Measurements from ENCODE around the gene UBE2J2. TPM values are rescaled to one million over a fixed set of nuclear protein-coding genes. Genes with fewer than 3 reads are reported as not detected.

Gene UBE2J2
- total and polyA plus RNA-seq, 4 donors = 21.0 to 30.4 (median 25.8) TPM

DNA sequence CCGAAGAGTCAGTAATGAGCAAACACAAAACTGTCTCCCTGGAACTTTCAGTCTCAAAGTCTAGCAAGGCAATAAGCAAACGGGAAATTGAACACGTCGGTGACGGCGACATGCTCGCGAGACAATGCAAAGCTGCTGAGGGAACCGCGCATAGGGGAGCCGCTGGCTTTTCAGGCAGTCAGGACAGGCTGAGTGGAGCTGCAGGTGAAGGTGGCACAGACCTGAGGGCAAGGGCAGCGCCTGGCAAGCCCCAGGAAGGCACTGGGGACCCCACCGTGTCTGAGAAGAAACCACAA, 45.9 kb upstream of the UBE2J2 start:
- Histone ChIP-seq H3K4me1 (ENCODE audit: control insufficient read depth in 4 of 4, insufficient read depth in 4 of 4, low read length in 3 of 4) (peaks cover 3 to 20% (median 11%) of the 10 kb centered on the region in 4 donors), H3K27me3 (ENCODE audit: control insufficient read depth in 4 of 4, insufficient read depth in 4 of 4, low read length in 3 of 4) (no peaks in the 10 kb centered on the region), H3K4me3 (ENCODE audit: low read depth in 1 of 3, low read length in 3 of 3) (no peak overlapping the region), H3K9ac (ENCODE audit: low read depth in 1 of 2, low read length in 2 of 2) (no peak overlapping the region), H3K9me3 (ENCODE audit: control insufficient read depth in 4 of 4, low read length in 3 of 4) (no peaks in the 10 kb centered on the region), H3K36me3 (ENCODE audit: control insufficient read depth in 4 of 4, insufficient read depth in 3 of 4, low read depth in 1 of 4, low read length in 3 of 4) (peaks cover 2 to 11% (median 6%) of the 10 kb centered on the region in 4 donors), H3K27ac (ENCODE audit: low read depth in 1 of 2, low read length in 2 of 2) (no peak overlapping the region)
- no peak for DNase-seq (ENCODE audit: low spot score)
- 88% methylated on average over 13 of the region's 13 CpGs for WGBS
- TF ChIP-seq GABPA (IDR thresholded peaks at IDR 0.05 in 1 of 2, conservative IDR thresholded peaks at IDR 0.05 in 1 of 2) (no peak), ZBTB33 (IDR thresholded peaks at IDR 0.05) (no peak), SP1 (IDR thresholded peaks at IDR 0.05) (peak; percentile 54), HNF4A (conservative IDR thresholded peaks at IDR 0.05) (peak in 1 of 2 donors; percentile 12)
- TF ChIP-seq, protein P1, sequence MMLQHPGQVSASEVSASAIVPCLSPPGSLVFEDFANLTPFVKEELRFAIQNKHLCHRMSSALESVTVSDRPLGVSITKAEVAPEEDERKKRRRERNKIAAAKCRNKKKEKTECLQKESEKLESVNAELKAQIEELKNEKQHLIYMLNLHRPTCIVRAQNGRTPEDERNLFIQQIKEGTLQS (IDR thresholded peaks at IDR 0.05) = no peak

DNA sequence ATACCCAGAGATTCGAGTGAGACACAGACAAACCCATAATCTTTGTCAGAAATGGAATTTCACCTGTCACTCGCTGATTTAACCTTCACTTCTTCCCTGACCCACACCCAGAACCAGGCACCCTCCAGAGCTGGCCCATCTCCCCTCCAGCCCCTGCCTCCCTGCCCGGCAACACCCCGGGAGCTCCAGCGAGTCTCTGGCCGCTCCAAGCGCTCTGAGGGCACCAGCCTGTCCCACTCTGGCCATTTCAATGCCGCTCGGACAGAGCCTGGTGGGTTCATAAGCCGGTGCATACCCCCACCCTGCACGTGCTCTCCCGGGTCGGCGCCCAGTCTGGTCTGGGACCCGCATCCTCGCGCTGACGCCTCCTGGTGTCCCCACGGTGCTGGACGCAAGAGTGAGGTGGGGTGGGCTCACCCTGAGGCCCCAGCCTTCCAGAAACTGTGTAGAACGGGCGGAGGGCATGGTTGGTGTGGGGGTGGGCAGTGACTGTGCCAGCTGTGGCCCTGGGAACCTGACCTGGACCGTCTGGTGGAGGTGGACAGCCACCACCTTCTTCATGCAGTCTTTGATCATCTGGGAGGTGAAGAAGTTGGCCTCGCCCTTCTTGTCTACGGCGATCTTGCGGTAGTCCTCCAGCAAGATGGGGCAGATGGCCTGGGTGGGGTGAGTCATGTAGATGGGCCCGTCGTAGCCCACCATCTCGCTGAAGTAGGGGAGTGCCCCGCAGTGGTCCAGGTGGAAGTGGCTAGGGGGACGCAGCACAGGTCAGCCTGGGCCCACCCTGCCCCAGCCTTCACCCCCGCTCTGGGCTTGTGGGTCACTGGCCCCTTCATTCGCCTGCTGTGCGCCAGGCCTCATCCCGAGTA, 45.4 kb upstream of the UBE2J2 start:
- H3K27ac ChIP-seq (ENCODE audit: low read depth in 1 of 2, low read length in 2 of 2) = no peak overlapping the region
- peaks cover 2 to 16% (median 7%) of the 10 kb centered on the region in 4 donors for H3K36me3 ChIP-seq (ENCODE audit: control insufficient read depth in 4 of 4, insufficient read depth in 3 of 4, low read depth in 1 of 4, low read length in 3 of 4)

More for the DNA sequence above, 45.4 kb upstream of the UBE2J2 start:
- Histone ChIP-seq H3K27me3 (ENCODE audit: control insufficient read depth in 4 of 4, insufficient read depth in 4 of 4, low read length in 3 of 4) (no peaks in the 10 kb centered on the region), H3K4me3 (ENCODE audit: low read depth in 1 of 3, low read length in 3 of 3) (no peak overlapping the region), H3K4me1 (ENCODE audit: control insufficient read depth in 4 of 4, insufficient read depth in 4 of 4, low read length in 3 of 4) (peaks cover 3 to 20% (median 11%) of the 10 kb centered on the region in 4 donors), H3K9me3 (ENCODE audit: control insufficient read depth in 4 of 4, low read length in 3 of 4) (no peaks in the 10 kb centered on the region), H3K9ac (ENCODE audit: low read depth in 1 of 2, low read length in 2 of 2) (no peak overlapping the region)
- DNase-seq (ENCODE audit: low spot score) = no peak
- TF ChIP-seq RXRA (IDR thresholded peaks at IDR 0.05) (no peak), HNF4A (conservative IDR thresholded peaks at IDR 0.05) (no peak), TAF1 (conservative IDR thresholded peaks at IDR 0.05) (no peak), NR2F2 (IDR thresholded peaks at IDR 0.05) (no peak), YY1 (IDR thresholded peaks at IDR 0.05) (no peak), FOXA2 (IDR thresholded peaks at IDR 0.05) (no peak), FOXA1 (IDR thresholded peaks at IDR 0.05) (no peak), JUND (IDR thresholded peaks at IDR 0.05) (no peak), RAD21 (IDR thresholded peaks at IDR 0.05) (no peak), ZBTB33 (IDR thresholded peaks at IDR 0.05) (no peak), HNF4G (IDR thresholded peaks at IDR 0.05) (no peak), SP1 (IDR thresholded peaks at IDR 0.05) (no peak), GABPA (IDR thresholded peaks at IDR 0.05 in 1 of 2, conservative IDR thresholded peaks at IDR 0.05 in 1 of 2) (no peak), EGR1 (IDR thresholded peaks at IDR 0.05; ENCODE audit: low read depth in 2 of 2) (no peak)
- TF ChIP-seq, protein P1 (IDR thresholded peaks at IDR 0.05) = no peak
- TF ChIP-seq, protein P2, sequence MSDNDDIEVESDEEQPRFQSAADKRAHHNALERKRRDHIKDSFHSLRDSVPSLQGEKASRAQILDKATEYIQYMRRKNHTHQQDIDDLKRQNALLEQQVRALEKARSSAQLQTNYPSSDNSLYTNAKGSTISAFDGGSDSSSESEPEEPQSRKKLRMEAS (IDR thresholded peaks at IDR 0.05) = no peak
- TF ChIP-seq, protein P3, sequence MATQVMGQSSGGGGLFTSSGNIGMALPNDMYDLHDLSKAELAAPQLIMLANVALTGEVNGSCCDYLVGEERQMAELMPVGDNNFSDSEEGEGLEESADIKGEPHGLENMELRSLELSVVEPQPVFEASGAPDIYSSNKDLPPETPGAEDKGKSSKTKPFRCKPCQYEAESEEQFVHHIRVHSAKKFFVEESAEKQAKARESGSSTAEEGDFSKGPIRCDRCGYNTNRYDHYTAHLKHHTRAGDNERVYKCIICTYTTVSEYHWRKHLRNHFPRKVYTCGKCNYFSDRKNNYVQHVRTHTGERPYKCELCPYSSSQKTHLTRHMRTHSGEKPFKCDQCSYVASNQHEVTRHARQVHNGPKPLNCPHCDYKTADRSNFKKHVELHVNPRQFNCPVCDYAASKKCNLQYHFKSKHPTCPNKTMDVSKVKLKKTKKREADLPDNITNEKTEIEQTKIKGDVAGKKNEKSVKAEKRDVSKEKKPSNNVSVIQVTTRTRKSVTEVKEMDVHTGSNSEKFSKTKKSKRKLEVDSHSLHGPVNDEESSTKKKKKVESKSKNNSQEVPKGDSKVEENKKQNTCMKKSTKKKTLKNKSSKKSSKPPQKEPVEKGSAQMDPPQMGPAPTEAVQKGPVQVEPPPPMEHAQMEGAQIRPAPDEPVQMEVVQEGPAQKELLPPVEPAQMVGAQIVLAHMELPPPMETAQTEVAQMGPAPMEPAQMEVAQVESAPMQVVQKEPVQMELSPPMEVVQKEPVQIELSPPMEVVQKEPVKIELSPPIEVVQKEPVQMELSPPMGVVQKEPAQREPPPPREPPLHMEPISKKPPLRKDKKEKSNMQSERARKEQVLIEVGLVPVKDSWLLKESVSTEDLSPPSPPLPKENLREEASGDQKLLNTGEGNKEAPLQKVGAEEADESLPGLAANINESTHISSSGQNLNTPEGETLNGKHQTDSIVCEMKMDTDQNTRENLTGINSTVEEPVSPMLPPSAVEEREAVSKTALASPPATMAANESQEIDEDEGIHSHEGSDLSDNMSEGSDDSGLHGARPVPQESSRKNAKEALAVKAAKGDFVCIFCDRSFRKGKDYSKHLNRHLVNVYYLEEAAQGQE (IDR thresholded peaks at IDR 0.05) = no peak
- 93% methylated on average over 36 of the region's 36 CpGs for WGBS
